Left ventricle myocardium inferior (tissue), 1 donor: ENCODE data around the gene UGT1A9. TPM values are rescaled to one million over a fixed set of nuclear protein-coding genes. Genes with fewer than 3 reads are reported as not detected.

Experiments
- DNase-seq: peaks from one replicate; pipeline ENCODE4 v3.0.0-alpha.2; 2020
- H3K27ac ChIP-seq: fragments of 200-600 bp; replicated peaks from 2 replicates; pipeline ENCODE4 v1.8.0; 2021
- H3K27me3 ChIP-seq: fragments of 200-600 bp; 2 replicates; pipeline ENCODE4 v1.8.0; 2021; ENCODE audit warnings: low read depth
- H3K36me3 ChIP-seq: fragments of 200-600 bp; 2 replicates; pipeline ENCODE4 v1.8.0; 2021
- H3K4me1 ChIP-seq: fragments of 200-600 bp; 2 replicates; pipeline ENCODE4 v1.8.0; 2021
- H3K4me3 ChIP-seq: fragments of 200-600 bp; 2 replicates; pipeline ENCODE4 v1.8.0; 2021; ENCODE audit warnings: mild to moderate bottlenecking, moderate library complexity
- H3K9me3 ChIP-seq: fragments of 200-600 bp; replicated peaks from 2 replicates; pipeline ENCODE4 v1.8.0; 2021
- CTCF ChIP-seq: fragments of 200-600 bp; IDR thresholded peaks from 2 replicates; pipeline ENCODE4 v1.8.0; 2021; ENCODE audit warnings: antibody characterized with exemption, mild to moderate bottlenecking, borderline replicate concordance
- intact Hi-C: fragments of 100-400 bp; cut with micrococcal nuclease; formaldehyde crosslinking; loops from one replicate; pipeline ENCODE4 v1.11.0; 2022
- total RNA-seq: library from RNA; stranded (reverse); fragmentation: NEBNext Ultra II Directional; extraction: Animal tissue kit (Norgen Biotek cat#: 25700); gene quantifications from one replicate; pipeline ENCODE4 v1.2.1, GENCODE V29; 2021
- donor health status: DM: no; HTN: yes; CAD: no; lungs with severe emphysema.

Gene UGT1A9
- total RNA-seq, 1 donor from 2014 or later = not detected

- intact Hi-C loops = no loop called here
- no peaks in the 10 kb centered on the region for H3K4me1 ChIP-seq
- peaks cover 24% of the 10 kb centered on the region for H3K27me3 ChIP-seq
- H3K9me3 ChIP-seq = no peaks in the 10 kb centered on the region
- no peak for TF ChIP-seq CTCF
- H3K27ac ChIP-seq = no peak overlapping the region
- H3K36me3 ChIP-seq = no peaks in the 10 kb centered on the region
- H3K4me3 ChIP-seq = no peak overlapping the region
- DNase-seq = no peak
These were observed 15.3 kb upstream of the UGT1A9 start for GRCh38 chr2:233656443-233656842.

- DNase-seq = no peak
- H3K4me3 ChIP-seq = no peak overlapping the region
- H3K9me3 ChIP-seq = no peaks in the 10 kb centered on the region
- peaks cover 25% of the 10 kb centered on the region for H3K27me3 ChIP-seq
- no peaks in the 10 kb centered on the region for H3K36me3 ChIP-seq
- no peak for TF ChIP-seq CTCF
- no peak overlapping the region for H3K27ac ChIP-seq
- intact Hi-C loops = no loop called here
- H3K4me1 ChIP-seq = no peaks in the 10 kb centered on the region
These were observed 13.1 kb upstream of the UGT1A9 start for GRCh38 chr2:233658610-233659009.

- no peak overlapping the region for H3K4me3 ChIP-seq
- DNase-seq = no peak
- H3K36me3 ChIP-seq = no peaks in the 10 kb centered on the region
- peaks cover 10% of the 10 kb centered on the region for H3K9me3 ChIP-seq
- H3K4me1 ChIP-seq = no peaks in the 10 kb centered on the region
- no peak overlapping the region for H3K27ac ChIP-seq
- TF ChIP-seq CTCF = no peak
- peaks cover 23% of the 10 kb centered on the region for H3K27me3 ChIP-seq
- intact Hi-C loops = no loop called here
These were observed 7.8 kb upstream of the UGT1A9 start for GRCh38 chr2:233663911-233664310.

GRCh38 chr2:233668605-233669260 lies 3.0 kb upstream of the UGT1A9 start:
- DNase-seq = no peak
- H3K4me3 ChIP-seq = no peak overlapping the region
- H3K27me3 ChIP-seq = peaks cover 23% of the 10 kb centered on the region
- peaks cover 10% of the 10 kb centered on the region for H3K9me3 ChIP-seq
- no peak overlapping the region for H3K27ac ChIP-seq
- no peaks in the 10 kb centered on the region for H3K36me3 ChIP-seq
- H3K4me1 ChIP-seq = no peaks in the 10 kb centered on the region
- TF ChIP-seq CTCF = no peak
- intact Hi-C loops = no loop called here

GRCh38 chr2:233672886-233673285 lies 1.2 kb downstream of the UGT1A9 start:
- H3K9me3 ChIP-seq = peaks cover 6% of the 10 kb centered on the region
- H3K4me3 ChIP-seq = no peak overlapping the region
- H3K27ac ChIP-seq = no peak overlapping the region
- no peak for DNase-seq
- H3K27me3 ChIP-seq = peaks cover 36% of the 10 kb centered on the region
- no peak for TF ChIP-seq CTCF
- H3K36me3 ChIP-seq = no peaks in the 10 kb centered on the region
- intact Hi-C loops = no loop called here
- no peaks in the 10 kb centered on the region for H3K4me1 ChIP-seq
